OCI-LY3 (cell line): ENCODE measurements around the gene PCLO.

Experiments used
- EZH2phosphoT487 ChIP-seq: fragments of 200-600 bp; shearing (Covaris generic); IDR thresholded peaks from 2 replicates; pipeline ENCODE4 v1.6.1; 2018; ENCODE audit warnings: antibody characterized with exemption, mixed run types, low read depth
- TF ChIP-seq, protein P1 (sequence below): fragments of 200-600, 300-600 bp; sonication (generic); IDR thresholded peaks from 2 replicates; pipeline ENCODE4 v1.5.1; 2014; ENCODE audit warnings: antibody characterized with exemption, low read length, low read depth

- TF ChIP-seq, protein P1, sequence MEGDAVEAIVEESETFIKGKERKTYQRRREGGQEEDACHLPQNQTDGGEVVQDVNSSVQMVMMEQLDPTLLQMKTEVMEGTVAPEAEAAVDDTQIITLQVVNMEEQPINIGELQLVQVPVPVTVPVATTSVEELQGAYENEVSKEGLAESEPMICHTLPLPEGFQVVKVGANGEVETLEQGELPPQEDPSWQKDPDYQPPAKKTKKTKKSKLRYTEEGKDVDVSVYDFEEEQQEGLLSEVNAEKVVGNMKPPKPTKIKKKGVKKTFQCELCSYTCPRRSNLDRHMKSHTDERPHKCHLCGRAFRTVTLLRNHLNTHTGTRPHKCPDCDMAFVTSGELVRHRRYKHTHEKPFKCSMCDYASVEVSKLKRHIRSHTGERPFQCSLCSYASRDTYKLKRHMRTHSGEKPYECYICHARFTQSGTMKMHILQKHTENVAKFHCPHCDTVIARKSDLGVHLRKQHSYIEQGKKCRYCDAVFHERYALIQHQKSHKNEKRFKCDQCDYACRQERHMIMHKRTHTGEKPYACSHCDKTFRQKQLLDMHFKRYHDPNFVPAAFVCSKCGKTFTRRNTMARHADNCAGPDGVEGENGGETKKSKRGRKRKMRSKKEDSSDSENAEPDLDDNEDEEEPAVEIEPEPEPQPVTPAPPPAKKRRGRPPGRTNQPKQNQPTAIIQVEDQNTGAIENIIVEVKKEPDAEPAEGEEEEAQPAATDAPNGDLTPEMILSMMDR: no peak
- no peak for TF ChIP-seq EZH2phosphoT487
Observed at GRCh38 chr7:82859106-82859850, 303.4 kb downstream of the PCLO start.
